Activated CD8-positive, alpha-beta memory T cell treated with anti-CD3 and anti-CD28 coated beads, Interleukin-2, amount 50 U/mL, for 24 hours (primary cell): ENCODE results near the gene SMARCE1.
"Not testable (repeated sequence)": the region's sequence is repeated elsewhere in the genome, so short reads cannot be mapped to it uniquely, and the experiment has no call there.

Experiments
- DNase-seq: peaks from one replicate; pipeline ENCODE4 v3.0.0-alpha.2; 2020; ENCODE audit errors: extremely low read depth

The SMARCE1 gene

GRCh38 chr17:40611840-40612474 is 35.7 kb downstream of the SMARCE1 start:
- DNase-seq: no peak

- DNase-seq: no peak
Observed at GRCh38 chr17:40610359-40610758, 37.3 kb downstream of the SMARCE1 start.

DNA sequence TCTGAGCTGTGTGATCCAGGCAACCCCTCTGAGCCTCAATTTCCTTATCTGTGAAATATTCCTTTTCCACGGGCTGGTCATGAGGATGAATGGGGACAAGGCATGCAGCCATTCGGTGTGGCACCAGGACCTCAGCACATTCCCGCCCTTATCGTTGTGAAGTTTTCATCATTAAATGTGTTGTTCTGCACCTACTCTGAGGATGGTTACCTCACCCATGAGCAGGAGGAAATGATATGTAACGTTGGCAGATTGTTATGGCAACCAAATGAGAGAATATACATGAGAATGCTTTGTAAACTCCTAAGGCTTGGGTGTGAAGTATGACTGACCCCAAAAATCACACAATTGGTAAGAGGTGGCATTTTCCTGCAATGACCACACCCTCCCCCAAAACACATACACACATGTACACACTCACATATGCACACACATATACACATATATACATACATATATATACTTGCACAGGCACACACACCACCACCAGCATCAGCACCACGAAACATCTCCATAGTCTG is 39.5 kb downstream of the SMARCE1 start:
- no peak for DNase-seq

GRCh38 chr17:40607641-40608040 is 40.0 kb downstream of the SMARCE1 start:
- no peak for DNase-seq

DNA sequence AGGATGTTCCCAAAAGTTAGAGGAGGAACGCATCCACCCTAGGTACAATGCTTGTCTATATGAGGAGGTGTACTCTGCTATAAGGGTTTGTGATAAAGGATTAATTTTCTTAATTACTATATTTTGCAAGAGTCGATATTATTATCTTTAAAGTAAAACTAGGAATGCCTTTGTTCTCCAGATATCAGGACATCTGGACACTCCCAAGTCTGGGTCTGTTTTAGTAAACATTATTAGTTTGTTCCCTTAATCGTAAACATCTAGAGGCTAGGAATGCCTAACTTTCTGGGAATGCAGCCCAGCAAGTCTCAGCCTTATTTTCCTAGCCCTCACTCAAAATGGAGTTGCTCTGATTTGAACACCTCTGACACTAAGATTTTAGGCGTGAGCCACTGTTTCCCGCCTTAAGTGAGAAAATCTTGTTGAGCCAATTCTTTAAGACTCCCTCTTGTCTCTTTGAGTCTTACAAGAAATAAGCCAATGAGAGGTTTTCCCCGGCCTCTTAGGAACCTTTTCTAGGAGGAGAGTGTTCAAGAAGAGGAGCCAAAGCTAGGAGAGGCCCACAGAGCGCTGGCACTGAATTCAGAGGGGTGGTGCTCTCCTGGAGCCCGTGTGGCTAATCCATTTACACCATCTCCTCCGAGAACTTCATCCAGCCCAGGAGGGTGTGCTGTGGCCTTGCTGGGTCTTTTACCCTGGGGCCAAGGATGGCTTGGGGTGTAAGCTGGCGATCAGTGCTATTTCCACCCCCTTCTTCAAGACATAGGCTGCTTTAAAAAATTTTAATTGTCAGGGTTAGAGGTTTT is 40.9 kb downstream of the SMARCE1 start:
- DNase-seq: no peak

GRCh38 chr17:40605306-40605705 is 42.3 kb downstream of the SMARCE1 start:
- no peak for DNase-seq

GRCh38 chr17:40604327-40605080 is 43.1 kb downstream of the SMARCE1 start:
- no peak for DNase-seq

DNA sequence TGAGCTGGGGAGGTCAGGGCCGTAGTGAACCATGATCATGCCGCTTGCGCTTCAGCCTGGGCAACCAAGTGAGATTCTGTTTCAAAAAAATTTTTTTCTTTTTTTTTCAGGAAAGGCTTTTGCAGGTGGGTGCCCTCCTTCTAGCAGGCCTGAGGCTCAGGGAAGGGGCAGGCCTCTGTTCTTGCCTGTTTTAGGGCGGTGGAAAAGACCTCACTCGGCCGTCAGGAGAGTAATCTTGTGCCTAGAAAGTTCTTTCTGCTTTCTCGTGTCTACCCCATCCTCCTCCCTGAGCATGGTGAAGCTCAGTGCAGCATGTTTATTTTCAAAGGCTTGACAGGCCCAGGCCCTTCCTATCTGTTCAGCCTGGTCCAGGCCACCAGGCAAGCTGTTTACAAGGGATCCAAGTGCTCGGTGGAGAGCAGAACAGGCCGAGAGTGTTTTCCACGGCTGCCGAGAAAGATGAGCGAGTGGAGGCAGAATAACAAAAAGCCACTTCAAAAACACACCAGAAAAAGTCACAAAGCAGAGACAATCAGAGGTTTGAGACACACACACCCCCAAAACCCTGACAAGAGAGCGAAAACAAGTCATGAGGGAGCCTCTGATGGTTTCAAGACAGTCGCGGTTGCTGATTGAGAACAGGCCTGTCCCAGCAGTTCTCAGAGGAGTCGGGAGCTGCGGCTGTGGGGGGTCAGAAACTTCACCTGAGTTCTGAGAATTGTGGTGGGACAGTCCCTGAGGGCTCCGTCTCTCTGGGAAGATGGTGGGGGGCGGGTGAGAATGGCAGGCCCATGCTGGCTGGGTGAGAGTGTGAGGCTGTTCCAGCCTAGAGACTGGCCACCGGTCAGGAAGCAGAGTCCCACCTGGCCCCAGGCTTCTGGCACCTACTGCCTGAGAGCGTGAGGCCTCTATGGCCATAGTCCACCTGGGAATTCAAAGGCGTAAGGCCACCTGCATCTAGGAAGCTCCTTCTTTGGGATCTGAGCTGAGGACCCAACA is 44.9 kb downstream of the SMARCE1 start:
- DNase-seq: no peak

- DNase-seq: no peak
Observed at GRCh38 chr17:40600486-40601046, 47.1 kb downstream of the SMARCE1 start.

DNA sequence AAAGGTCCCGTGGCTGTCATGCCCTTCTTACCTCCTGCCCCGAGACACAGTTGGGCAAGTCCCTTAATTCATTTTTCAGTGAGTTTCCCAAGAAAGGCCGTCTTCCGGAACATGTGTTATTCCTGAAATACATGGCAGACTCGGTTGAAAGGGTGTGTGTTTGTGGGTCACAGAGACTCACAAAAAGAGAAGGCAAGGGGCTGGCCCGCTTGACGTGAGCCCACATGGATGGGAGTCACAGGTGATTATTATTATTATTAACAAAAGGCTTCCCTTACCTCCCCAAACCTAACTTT is 48.2 kb downstream of the SMARCE1 start:
- no peak for DNase-seq

GRCh38 chr17:40598619-40599467 is 48.8 kb downstream of the SMARCE1 start:
- peak; percentile 64 for DNase-seq

DNA sequence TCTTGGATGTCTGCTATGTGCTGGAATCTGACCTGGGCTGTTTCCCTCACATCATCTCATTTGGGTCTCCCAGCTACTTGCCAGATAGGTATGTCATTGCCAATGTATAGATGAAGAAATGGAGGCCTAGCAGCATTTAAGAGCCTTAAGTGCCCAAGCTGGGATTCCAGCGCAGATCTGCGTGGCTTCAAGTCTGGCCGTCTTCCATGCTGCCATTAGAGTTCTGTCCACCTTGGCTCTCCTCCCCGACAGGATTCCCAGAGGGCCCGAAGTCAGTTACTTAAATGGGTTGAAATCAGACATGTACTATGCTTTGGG is 49.4 kb downstream of the SMARCE1 start:
- no peak for DNase-seq

- no peak for DNase-seq
Observed at GRCh38 chr17:40597556-40598300, 49.9 kb downstream of the SMARCE1 start.

- no peak for DNase-seq
Observed at GRCh38 chr17:40597156-40597555, 50.5 kb downstream of the SMARCE1 start.

DNA sequence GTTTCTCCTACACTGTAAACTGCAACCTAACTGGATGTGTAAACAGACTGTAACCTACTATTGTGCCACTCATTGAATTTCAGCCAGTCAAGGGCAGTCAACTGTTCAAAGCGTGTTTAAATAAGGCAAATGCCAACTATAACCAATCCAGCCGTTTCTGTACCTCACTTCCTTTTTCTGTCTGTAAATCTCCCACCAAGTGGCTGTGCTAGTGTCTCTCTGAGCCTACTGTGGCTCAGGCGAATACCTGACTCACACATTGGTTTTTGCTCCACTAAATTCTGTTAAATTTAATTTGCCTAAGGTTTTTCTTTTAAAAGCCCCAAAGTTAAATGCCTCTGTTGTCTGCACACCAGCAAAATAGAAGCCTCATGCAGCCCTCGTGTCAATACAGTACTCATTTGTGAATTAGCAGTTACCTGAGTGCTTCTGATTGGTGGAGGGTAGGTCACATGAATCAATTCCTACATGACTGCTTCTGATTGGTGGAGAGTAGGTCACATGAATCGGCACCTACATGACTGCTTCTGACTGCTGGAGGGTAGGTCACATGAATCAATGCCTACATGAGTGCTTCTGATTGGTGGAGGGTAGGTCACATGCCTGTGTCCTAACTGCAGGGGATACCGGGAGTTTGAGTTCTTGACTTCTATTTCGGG is 51.2 kb downstream of the SMARCE1 start:
- no peak for DNase-seq

DNA sequence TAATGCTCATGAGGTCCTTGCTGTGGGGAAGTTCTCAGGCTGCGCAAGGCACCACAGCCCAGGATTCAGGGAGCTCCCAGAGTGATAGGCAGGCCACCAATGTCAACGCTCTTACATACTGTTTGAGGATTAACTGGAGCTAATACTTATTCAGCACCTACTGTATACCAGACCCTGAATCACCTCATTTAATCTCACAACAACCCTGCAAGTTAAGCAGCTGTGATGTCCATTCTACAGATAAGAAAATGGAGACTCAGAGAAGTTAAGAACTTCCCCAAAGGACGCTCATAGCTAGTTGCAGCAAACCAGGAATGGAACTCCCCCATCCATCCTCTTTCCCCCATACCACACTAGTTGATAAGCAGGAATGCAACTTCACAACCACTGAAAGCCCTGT is 56.9 kb downstream of the SMARCE1 start:
- DNase-seq: no peak

GRCh38 chr17:40588552-40588951 is 59.1 kb downstream of the SMARCE1 start:
- no peak for DNase-seq

DNA sequence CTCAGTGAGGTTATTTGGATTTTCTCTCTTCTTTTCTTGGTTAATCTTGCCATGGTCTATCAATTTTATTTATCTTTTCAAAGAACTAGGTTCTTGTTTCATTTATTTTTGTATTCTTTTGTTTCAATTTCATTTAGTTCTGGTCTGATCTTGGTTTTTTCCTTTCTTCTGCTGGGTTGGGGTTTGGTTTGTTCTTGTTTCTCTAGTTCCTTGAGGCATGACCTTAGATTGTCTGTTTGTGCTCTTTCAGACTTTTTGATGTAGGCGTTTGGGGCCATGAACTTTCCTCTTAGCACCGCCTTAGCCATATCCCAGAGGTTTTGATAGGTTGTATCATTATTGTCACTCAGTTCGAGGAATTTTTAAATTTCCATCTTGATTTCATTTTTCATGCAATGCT is 61.4 kb downstream of the SMARCE1 start:
- DNase-seq: not testable (repeated sequence)

- DNase-seq: not testable (repeated sequence)
Observed at GRCh38 chr17:40584950-40585349, 62.7 kb downstream of the SMARCE1 start.
